Measurements from ENCODE around the gene SPG11.

DNA sequence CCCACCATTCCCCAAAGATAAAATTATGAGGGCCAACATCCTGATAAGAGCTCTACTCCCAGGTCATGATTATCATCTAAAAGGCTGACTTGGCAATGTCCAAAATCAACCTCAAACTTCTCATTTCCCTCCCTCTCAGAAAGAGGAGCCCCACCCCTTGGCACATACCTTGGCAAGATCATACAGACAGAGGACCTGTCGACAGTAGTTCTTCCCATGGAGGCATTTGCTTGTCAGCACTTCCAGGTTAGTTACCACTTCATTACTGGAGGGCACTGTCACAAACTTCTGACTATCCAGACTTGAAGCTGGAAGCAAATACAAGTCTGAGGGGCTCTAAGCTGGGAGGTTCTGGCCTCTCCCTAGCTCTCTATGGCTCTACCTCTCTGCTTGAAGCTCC, 88.7 kb downstream of the SPG11 start:
- TF ChIP-seq ZNF384 (IDR thresholded peaks at IDR 0.05) (no peak), BHLHE40 (IDR thresholded peaks at IDR 0.05; ENCODE audit: borderline replicate concordance) (no peak), SP1 (IDR thresholded peaks at IDR 0.05) (no peak), ARNT (IDR thresholded peaks at IDR 0.05) (no peak), ELF4 (IDR thresholded peaks at IDR 0.05) (no peak), FOXM1 (IDR thresholded peaks at IDR 0.05; ENCODE audit: borderline replicate concordance) (no peak), FOXA1 (IDR thresholded peaks at IDR 0.05) (no peak), NFRKB (IDR thresholded peaks at IDR 0.05) (no peak), TARDBP (IDR thresholded peaks at IDR 0.05) (no peak), HDGF (IDR thresholded peaks at IDR 0.05; ENCODE audit: borderline replicate concordance) (no peak)

Data from HEK293T (cell line).